Muscle layer of colon (tissue), 2 donors: ENCODE measurements around the gene KRT16.
"Not testable (repeated sequence)": the region's sequence is repeated elsewhere in the genome, so short reads cannot be mapped to it uniquely, and the experiment has no call there.

ENCODE experiments used
- H3K27ac ChIP-seq: one replicate; pipeline ENCODE4 v1.7.0; 2013; ENCODE audit warnings: low read depth, mild to moderate bottlenecking, low read length, moderate library complexity
- H3K27me3 ChIP-seq, 2 donors: one replicate each; pipeline ENCODE4 v1.7.0; 2013; ENCODE audit warnings: low read length in 2 of 2, mild to moderate bottlenecking in 2 of 2; ENCODE audit not compliant: insufficient read depth in 2 of 2, control insufficient read depth in 1 of 2
- H3K36me3 ChIP-seq: one replicate; pipeline ENCODE4 v1.7.0; 2013; ENCODE audit warnings: mild to moderate bottlenecking, low read length; ENCODE audit not compliant: insufficient read depth
- H3K4me1 ChIP-seq: one replicate; pipeline ENCODE4 v1.7.0; 2013; ENCODE audit warnings: mild to moderate bottlenecking, low read length; ENCODE audit not compliant: insufficient read depth
- H3K4me3 ChIP-seq, 2 donors: one replicate each; pipeline ENCODE4 v1.7.0; 2013; ENCODE audit warnings: low read length in 2 of 2, low read depth in 1 of 2, mild to moderate bottlenecking in 1 of 2, moderate library complexity in 1 of 2
- H3K9ac ChIP-seq: one replicate; pipeline ENCODE4 v1.7.0; 2013; ENCODE audit warnings: low read length
- H3K9me3 ChIP-seq: one replicate; pipeline ENCODE4 v1.7.0; 2013; ENCODE audit warnings: mild to moderate bottlenecking, low read length
- donor health status: abdominal sarcoma.
- donor health status: Adenocarcinoma of cecum.

Gene KRT16

DNA sequence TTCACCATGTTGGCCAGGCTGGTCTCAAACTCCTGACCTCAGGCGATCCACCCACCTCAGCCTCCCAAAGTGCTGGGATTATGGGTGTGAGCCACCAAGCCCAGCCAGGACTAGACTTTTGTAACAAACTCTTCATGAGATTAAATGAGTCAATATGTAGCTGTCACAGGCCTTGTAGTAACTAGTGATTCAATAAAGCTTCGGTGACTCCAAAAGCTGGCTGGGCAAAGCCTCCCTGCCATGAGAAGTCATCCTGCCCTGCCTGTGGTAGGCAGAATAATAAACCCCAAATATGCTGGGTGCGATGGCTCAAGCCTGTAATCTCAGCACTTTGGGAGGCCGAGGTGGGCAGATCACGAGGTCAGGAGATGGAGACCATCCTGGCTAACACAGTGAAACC, 28.0 kb upstream of the KRT16 start:
- H3K4me3 ChIP-seq, H3K9me3 ChIP-seq, H3K36me3 ChIP-seq, H3K9ac ChIP-seq, H3K4me1 ChIP-seq, H3K27ac ChIP-seq, H3K27me3 ChIP-seq: not testable (repeated sequence)

DNA sequence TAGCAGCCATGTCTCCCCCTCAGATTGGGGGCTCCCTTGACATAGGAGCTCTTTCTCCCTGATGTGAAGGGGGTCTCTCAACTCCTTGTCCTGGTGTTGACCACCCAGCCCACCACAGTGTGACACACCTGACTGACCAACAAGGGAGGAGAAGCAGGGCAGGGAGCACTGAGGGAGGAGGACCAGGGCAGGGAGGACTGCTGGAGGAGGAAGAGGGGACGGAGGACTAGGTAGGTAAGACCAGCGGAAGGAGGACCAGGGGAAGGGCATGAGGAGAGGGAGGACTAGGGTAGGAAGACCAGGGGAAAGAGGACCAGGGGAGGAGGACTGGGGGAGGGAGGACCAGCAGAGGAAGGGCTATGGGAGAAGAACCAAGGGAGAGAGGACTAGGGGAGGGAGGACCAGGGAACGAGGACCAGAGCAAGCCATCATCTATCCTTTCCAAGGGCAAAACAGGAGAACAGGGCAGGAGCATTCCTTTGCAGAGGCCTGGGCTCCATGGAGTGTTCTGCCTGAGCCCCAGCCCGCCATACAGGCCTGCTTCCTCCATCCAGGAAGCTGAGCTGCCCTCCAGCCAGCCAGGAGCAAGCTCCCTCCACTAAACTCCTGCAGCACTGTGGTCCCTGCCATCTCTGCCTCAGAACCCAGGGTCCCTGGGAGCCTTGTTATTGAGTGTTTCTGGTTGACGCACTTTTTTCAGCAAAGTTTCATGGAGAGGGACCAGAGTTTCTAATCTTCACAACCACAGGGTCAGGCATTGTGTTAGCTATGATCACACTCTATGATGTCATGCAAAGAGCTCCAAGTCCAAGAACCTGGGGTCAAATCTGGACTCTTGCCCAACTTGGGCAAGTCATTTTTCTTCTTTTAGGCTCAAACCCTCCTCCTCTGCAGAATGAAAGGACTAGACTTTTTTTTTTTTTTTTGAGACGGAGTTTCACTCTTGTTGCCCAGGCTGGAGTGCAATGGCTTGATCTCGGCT, 27.2 kb upstream of the KRT16 start:
- Histone ChIP-seq H3K9ac (no peak overlapping the region), H3K27me3 (no peaks in the 10 kb centered on the region), H3K4me3 (no peak overlapping the region), H3K36me3 (no peaks in the 10 kb centered on the region), H3K9me3 (no peaks in the 10 kb centered on the region), H3K27ac (no peak overlapping the region), H3K4me1 (peaks cover 10% of the 10 kb centered on the region)

DNA sequence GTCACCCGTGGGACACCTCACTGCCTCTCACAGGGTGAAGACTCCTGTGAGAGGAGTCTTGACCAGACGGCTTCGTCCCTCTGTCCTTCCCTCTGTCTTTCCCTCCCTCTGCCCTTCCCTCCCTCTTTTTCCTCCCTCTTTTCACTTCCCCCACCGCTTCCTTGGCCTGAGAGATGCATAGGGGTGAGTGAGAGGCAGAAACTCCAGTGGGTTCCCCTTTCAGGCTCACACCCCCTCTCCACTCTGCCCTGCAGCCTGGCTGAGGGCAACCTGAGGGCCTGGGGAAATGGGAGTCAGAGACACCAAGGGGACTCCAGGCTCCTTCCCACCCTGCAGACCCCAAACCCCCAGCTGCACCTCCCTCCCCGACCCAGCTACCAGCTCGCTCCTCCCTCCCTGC, 26.4 kb upstream of the KRT16 start:
- Histone ChIP-seq H3K27me3 (no peaks in the 10 kb centered on the region), H3K27ac (no peak overlapping the region), H3K4me3 (no peak overlapping the region), H3K4me1 (peaks cover 10% of the 10 kb centered on the region), H3K9me3 (no peaks in the 10 kb centered on the region), H3K36me3 (no peaks in the 10 kb centered on the region), H3K9ac (no peak overlapping the region)

GRCh38 chr17:41638194-41638593, 25.6 kb upstream of the KRT16 start:
- peaks cover 10% of the 10 kb centered on the region for H3K4me1 ChIP-seq
- H3K9ac ChIP-seq, result no peak overlapping the region
- H3K36me3 ChIP-seq, result no peaks in the 10 kb centered on the region

GRCh38 chr17:41636652-41637051, 24.1 kb upstream of the KRT16 start:
- no peak overlapping the region for H3K27ac ChIP-seq
- no peaks in the 10 kb centered on the region for H3K36me3 ChIP-seq
- H3K9ac ChIP-seq, result no peak overlapping the region
- no peaks in the 10 kb centered on the region for H3K9me3 ChIP-seq
- no peak overlapping the region for H3K4me3 ChIP-seq
- peaks cover 10% of the 10 kb centered on the region for H3K4me1 ChIP-seq
- no peaks in the 10 kb centered on the region for H3K27me3 ChIP-seq

More at GRCh38 chr17:41638194-41638593, 25.6 kb upstream of the KRT16 start:
- no peaks in the 10 kb centered on the region for H3K27me3 ChIP-seq
- no peak overlapping the region for H3K4me3 ChIP-seq
- no peaks in the 10 kb centered on the region for H3K9me3 ChIP-seq
- H3K27ac ChIP-seq, result no peak overlapping the region

GRCh38 chr17:41635121-41636097, 22.8 kb upstream of the KRT16 start:
- no peaks in the 10 kb centered on the region for H3K27me3 ChIP-seq
- no peak overlapping the region for H3K27ac ChIP-seq
- peaks cover 10% of the 10 kb centered on the region for H3K4me1 ChIP-seq
- H3K9ac ChIP-seq, result no peak overlapping the region
- H3K9me3 ChIP-seq, result no peaks in the 10 kb centered on the region
- no peaks in the 10 kb centered on the region for H3K36me3 ChIP-seq
- H3K4me3 ChIP-seq, result no peak overlapping the region

DNA sequence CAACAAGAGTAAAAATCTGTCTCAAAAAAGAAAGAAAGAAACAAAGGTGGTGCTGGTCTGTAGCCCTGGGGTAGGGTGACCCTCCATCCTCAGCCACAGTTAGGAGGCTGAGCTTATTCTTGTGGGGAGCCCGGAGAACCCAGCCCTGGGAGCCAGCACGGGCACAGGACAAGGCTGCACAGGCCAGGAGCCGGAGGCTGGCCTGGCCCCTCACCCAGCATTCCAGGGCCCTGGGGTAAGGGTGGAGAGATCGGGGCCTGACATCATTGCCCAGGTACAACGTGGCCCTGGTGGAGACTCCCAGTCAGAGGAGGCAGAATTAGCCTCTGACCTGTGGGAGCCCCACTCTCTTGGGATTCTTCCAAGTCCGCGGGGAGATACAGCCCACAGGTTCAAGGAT, 22.1 kb upstream of the KRT16 start:
- Histone ChIP-seq H3K9ac (no peak overlapping the region), H3K9me3 (no peaks in the 10 kb centered on the region), H3K36me3 (no peaks in the 10 kb centered on the region), H3K4me3 (no peak overlapping the region), H3K27me3 (no peaks in the 10 kb centered on the region), H3K4me1 (peaks cover 10% of the 10 kb centered on the region), H3K27ac (no peak overlapping the region)

GRCh38 chr17:41633556-41634199, 21.1 kb upstream of the KRT16 start:
- Histone ChIP-seq H3K27ac (no peak overlapping the region), H3K27me3 (no peaks in the 10 kb centered on the region), H3K4me3 (no peak overlapping the region), H3K4me1 (peaks cover 10% of the 10 kb centered on the region), H3K9ac (no peak overlapping the region), H3K9me3 (no peaks in the 10 kb centered on the region), H3K36me3 (no peaks in the 10 kb centered on the region)

DNA sequence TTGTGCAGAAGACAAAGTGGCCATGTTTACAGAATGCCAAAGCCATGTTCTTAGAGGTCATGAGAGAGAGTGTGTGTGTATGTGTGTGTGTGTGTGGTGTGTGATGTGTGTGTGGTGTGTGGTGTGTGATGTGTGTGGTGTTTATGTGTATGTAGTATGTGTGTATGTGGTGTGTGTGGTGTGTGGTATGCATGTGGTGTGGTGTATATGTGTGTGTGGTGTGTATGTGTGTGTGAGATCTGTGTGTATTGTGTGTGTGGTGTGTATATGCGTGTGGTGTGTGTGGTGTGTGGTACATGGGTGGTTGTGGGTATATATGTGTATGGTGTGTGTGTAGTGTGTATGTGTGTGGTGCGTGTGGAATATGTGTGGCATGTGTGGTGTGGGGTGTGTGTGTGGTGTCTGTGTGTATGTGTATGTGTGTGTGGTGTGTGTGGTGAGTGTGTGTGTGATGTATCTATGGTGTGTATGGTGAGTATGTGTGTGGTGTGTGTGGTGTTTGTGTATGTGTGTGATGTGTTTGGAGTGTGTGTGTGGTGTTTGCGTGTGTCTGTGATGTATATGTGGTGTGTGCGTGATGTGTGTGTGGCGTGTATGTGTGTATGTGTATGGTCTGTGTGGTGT, 20.0 kb upstream of the KRT16 start:
- Histone ChIP-seq H3K4me1 (peaks cover 10% of the 10 kb centered on the region), H3K9ac (no peak overlapping the region), H3K4me3 (no peak overlapping the region), H3K9me3 (no peaks in the 10 kb centered on the region), H3K36me3 (no peaks in the 10 kb centered on the region), H3K27ac (no peak overlapping the region), H3K27me3 (no peaks in the 10 kb centered on the region)

DNA sequence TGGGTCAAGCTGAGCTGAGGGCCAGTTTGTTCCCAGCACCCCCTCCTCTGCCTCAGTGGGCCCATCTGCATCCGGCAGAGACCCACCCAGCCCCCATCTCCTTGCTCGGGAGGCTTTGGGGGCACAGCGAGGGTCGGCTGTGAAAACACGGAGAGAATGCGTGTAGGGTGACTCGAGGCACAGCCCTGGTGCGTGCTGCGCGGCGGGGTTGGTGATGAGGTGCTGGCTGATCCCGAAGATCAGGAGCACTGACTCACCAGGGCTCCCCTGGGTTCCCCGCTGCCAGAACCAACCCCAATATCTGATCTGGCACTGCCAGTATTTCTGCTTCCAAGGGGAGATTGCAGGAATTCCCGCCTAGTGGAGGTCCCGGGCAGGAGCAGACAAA, 19.3 kb upstream of the KRT16 start:
- no peaks in the 10 kb centered on the region for H3K36me3 ChIP-seq
- no peaks in the 10 kb centered on the region for H3K9me3 ChIP-seq
- no peak overlapping the region for H3K27ac ChIP-seq
- H3K4me1 ChIP-seq, result peaks cover 10% of the 10 kb centered on the region
- no peak overlapping the region for H3K9ac ChIP-seq
- no peaks in the 10 kb centered on the region for H3K27me3 ChIP-seq
- no peak overlapping the region for H3K4me3 ChIP-seq
